GM04503 (cell line): Measurements from ENCODE around the gene SIPA1L3.

ENCODE experiments used
- DNase-seq: peaks from one replicate; pipeline ENCODE4 v3.0.0-alpha.2; 2012; ENCODE audit warnings: low read depth

Gene SIPA1L3

DNA sequence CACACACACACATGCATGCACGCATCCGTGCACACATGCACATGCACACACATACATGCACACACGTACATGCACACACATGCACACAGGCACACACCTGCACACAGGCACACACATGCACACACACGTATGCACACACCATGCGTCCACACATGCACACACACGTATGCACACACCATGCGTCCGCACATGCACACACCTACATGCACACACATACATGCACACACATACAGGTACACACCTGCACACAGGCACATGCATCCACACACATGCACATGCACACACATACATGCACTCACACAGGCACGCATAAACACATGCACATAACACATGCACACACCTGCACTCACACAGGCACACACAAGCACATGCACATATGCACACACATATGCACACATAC is 204.9 kb downstream of the SIPA1L3 start:
- DNase-seq, result no peak

- no peak for DNase-seq
These were observed 207.6 kb downstream of the SIPA1L3 start for GRCh38 chr19:38114651-38115050.

DNA sequence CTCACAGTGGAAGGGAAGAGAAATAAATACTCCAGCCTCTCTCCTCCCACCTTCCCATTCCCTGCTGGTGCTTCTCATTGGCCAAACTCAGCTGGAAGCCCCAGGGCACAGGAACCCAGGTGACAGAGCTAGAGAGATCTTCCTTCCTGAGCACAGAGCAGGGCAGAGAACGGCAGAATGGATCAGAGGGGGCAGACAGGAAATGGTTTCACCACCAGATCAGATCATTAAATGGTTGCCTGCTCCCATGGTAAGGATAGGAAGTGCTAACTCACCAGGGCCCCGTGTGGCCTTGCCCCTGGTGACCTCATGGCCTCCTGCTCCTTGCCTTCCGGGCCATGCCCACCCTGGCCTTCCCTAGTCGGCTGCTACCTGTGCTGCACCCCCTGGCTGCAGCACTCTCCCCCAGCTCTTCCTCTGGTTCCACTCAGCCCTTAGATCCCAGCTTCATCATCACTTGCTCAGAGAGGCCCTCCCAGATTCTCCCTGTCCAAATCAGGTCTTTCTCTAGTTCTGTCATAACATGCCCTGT is 208.3 kb downstream of the SIPA1L3 start:
- no peak for DNase-seq

GRCh38 chr19:38118176-38118575 is 211.2 kb downstream of the SIPA1L3 start:
- no peak for DNase-seq

- DNase-seq, result no peak
These were observed 213.5 kb downstream of the SIPA1L3 start for GRCh38 chr19:38120471-38121025.

- no peak for DNase-seq
These were observed 215.5 kb downstream of the SIPA1L3 start for GRCh38 chr19:38122402-38123093.

- no peak for DNase-seq
These were observed 218.2 kb downstream of the SIPA1L3 start for GRCh38 chr19:38125238-38125637.

DNA sequence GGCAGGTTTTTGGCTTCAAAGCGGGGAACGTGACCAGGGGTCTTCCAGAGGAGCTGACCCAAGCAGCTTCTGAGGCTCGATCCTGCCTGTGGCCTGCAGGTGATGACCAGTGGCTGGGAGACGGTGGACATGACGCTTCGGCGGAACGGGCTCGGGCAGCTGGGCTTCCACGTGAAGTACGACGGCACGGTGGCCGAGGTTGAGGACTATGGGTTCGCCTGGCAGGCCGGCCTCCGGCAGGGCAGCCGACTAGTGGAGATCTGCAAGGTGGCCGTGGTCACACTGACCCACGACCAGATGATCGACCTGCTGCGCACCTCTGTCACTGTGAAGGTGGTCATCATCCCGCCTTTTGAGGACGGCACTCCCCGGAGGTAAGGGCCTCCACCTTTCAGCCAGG is 223.4 kb downstream of the SIPA1L3 start:
- no peak for DNase-seq

DNA sequence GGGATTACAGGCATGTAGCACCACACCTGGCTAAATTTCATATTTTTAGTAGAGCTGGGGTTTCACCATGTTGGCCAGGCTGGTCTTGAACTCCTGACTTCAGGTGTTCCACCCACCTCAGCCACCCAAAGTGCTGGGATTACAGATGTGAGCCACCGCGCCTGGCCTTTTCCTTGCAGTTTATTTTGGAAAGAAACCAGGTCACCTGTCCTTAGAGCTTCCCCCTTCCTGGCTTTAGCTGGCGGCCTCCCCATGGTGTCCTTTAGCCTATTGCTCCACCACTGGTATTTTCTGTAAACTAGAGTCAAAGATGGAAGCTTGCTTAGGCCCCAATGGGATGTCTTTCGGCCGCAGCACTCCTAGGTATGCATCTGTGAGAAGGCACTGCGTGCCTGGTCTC is 225.8 kb downstream of the SIPA1L3 start:
- DNase-seq, result no peak

GRCh38 chr19:38133319-38133718 is 226.3 kb downstream of the SIPA1L3 start:
- DNase-seq, result no peak

DNA sequence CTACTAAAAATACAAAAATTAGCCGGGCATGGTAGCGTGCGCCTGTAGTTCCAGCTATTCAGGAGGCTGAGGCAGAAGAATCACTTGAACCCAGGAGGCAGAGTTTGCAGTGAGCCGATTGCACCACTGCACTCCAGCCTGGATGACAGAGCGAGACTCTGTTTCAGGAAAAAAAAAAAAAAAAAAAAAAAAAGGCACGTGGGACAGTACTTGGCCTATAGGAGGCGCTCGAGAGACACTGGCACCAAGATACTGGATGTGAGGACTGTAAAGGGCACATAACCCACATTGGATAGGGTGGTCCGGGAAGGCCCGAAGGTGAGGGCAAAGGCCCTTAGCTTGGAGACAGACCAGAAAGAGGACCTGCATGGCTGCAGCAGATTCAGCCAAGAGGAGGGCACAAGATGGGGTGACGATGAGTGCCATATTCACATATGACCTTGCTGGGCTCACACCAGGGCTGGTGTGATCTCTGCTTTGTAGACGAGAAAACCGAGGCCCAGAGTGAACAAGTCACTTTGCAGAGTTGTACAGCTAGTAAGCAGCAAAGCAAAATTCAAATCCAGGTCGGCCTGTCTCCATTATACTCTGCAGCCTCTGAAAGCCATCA is 227.6 kb downstream of the SIPA1L3 start:
- no peak for DNase-seq

- no peak for DNase-seq
These were observed 228.4 kb downstream of the SIPA1L3 start for GRCh38 chr19:38135150-38135998.

GRCh38 chr19:38139122-38139521 is 232.1 kb downstream of the SIPA1L3 start:
- no peak for DNase-seq

DNA sequence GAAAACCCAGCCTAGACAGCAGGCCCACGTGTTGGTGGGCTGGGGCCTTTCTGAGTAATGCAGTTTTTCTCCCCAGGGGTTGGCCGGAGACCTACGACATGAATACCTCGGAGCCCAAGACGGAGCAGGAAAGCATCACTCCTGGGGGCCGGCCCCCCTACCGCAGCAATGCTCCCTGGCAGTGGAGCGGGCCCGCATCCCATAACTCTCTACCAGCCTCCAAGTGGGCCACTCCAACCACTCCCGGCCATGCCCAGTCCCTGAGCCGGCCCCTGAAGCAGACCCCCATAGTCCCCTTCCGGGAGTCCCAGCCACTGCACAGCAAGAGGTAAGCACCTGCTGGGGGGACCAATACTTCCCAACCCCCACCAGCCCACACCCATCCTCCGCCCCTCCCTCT is 234.1 kb downstream of the SIPA1L3 start:
- no peak for DNase-seq

DNA sequence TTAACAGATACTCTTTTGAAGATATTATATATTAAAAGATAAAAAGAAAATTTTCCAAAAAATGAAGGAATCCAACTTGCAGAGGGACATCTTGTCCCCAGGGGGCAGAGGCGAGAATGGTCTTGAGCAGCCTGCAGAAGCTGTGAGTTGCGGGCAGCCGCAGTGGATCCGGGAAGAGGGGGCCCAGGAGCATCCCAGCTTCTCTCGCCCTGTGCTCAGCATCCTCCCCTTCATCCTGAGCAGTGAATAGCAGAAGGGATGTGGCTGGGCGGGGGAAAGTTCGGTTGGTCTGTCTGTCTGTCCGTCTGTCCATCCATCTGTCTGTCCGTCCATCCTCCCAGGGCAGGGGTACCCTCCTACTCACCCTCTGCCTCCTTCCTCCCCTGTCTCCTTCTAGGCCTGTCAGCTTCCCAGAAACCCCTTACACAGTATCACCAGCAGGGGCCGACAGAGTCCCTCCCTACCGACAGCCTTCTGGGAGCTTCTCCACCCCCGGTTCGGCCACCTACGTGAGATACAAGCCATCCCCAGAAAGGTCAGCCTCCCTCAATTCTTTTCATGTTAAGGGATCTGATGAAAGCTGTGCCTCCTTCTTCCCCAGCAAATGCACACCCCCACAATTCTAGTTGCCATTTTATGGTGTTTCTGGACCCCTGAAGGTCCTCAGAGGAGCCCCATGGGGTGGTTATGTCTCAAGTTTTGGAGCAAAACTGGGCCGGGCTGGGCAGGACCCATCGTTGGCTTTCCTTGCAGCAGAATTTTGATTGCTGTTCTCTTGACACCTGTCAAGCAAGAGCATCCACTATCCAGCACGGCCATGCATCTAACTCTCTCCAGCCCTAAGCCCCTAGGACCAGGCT is 235.4 kb downstream of the SIPA1L3 start:
- no peak for DNase-seq

DNA sequence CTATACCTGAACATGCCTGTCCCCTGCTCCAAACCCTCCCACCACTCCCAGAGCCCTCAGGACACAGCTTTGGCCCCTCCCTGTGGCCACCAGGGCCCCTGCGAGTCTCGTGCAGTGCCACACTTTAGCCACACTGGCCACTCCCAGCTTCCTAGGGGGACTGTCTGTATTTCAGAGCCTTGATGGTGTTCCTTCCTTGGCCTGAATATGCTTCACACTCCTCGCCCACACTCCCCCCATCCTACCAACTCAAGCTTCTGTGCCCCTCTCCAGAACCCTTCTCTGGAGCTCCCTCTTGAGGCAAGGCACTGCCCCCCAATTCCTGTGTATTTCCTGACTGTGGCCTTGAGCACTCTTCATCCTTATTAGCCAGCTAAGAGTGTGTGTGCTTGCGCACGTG is 236.8 kb downstream of the SIPA1L3 start:
- DNase-seq, result no peak

DNA sequence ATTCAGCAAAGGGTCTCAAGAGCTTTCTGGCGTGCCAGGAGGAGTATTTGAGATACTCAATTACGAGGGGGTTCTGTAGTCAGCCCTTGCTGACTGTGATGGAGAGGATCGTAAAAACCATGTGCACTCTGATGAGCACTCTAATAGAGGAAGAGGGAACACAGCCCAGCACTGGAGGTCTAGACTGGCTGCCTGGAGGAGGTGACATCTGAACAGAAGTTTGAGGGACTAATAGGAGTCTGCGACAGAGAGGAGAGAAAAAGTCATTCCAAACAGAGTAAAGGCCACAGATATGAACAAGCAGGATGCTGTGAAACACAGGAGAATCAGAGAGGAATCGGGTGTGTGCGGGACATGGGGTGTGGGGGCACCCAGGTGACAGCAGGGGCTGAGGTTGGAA is 237.7 kb downstream of the SIPA1L3 start:
- no peak for DNase-seq

DNA sequence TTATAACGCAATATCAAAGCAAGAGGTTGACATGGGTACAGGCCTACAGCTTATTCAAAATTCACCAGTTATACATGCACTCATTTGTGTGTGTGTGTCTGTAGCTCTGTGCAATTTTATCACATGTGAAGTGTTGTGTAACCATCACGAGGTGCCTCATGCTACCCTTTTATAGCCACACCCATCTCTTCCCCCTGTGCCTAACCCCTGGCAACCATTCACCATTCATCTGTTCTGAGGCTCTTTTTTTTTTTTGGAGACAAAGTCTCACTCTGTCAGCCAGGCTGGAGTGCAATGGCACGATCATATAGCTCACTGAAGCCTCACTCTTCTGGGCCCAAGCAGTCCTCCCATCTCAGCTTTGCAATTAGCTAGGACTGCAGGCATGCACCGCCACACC is 238.6 kb downstream of the SIPA1L3 start:
- no peak for DNase-seq

- DNase-seq, result no peak
These were observed 241.3 kb downstream of the SIPA1L3 start for GRCh38 chr19:38148337-38148736.

GRCh38 chr19:38149661-38150061 is 242.7 kb downstream of the SIPA1L3 start:
- DNase-seq, result no peak

DNA sequence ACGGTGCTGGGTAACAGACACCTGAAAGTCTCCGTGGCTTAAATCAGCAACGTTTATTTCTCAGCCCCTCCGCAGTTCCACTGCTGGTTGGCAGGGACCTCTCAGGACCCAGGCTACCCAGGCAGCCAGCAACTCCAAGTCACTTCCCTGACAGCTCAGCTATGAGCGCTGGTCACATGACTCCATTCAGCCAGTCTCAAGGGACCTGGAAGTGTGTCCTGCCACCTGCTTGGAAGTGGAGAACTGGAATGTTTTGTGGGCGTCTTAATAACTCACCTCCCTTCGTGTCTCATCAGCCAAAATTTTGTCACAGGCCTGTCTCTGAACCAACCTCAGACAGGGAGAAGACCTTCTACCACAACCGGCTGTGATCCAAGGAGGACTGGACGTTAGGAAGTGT is 244.2 kb downstream of the SIPA1L3 start:
- DNase-seq, result no peak
